Left kidney (tissue), 8 donors: Measurements from ENCODE around the gene LMO7. TPM values are rescaled to one million over a fixed set of nuclear protein-coding genes. Genes with fewer than 3 reads are reported as not detected.

Source experiments
- DNase-seq: peaks from one replicate; pipeline ENCODE4 v3.0.0-alpha.2; 2013
- long read RNA-seq, 8 donors: transcript quantifications; one replicate each; lab custom pipeline, GENCODE V29; 2026
- polyA plus RNA-seq: library from polyadenylated mRNA; unstranded; fragments of 120-200 nt; gene quantifications from one replicate; pipeline ENCODE4 v1.2.1, GENCODE V29; 2013; ENCODE audit not compliant: insufficient read length

LMO7 gene
- 108 TPM for polyA plus RNA-seq
- long read RNA-seq, donor 1, transcript LMO7-227 (1 exons, 2,039 nt), result major isoform, 15 of 20 reads
- long read RNA-seq, donor 1, partial matches to known transcripts, result 0 of 20 reads
- long read RNA-seq, donor 1, other reads (novel, unspliced or antisense), result 0 of 20 reads
- long read RNA-seq, donor 2, transcript LMO7-227 (1 exons, 2,039 nt), result major isoform, 11 of 13 reads
- long read RNA-seq, donor 2, partial matches to known transcripts, result 0 of 13 reads
- long read RNA-seq, donor 2, other reads (novel, unspliced or antisense), result 0 of 13 reads
- long read RNA-seq, donor 3, transcript LMO7-227 (1 exons, 2,039 nt), result major isoform, 5 of 5 reads
- long read RNA-seq, donor 3, partial matches to known transcripts, result 0 of 5 reads
- long read RNA-seq, donor 3, other reads (novel, unspliced or antisense), result 0 of 5 reads
- long read RNA-seq, donor 4, partial matches to known transcripts, result 0 of 2 reads
- long read RNA-seq, donor 4, other reads (novel, unspliced or antisense), result 0 of 2 reads
- long read RNA-seq, donor 5, transcript LMO7-227 (1 exons, 2,039 nt), result major isoform, 11 of 15 reads
- long read RNA-seq, donor 5, partial matches to known transcripts, result 0 of 15 reads
- long read RNA-seq, donor 5, other reads (novel, unspliced or antisense), result 0 of 15 reads
- long read RNA-seq, donor 6, transcript LMO7-227 (1 exons, 2,039 nt), result major isoform, 6 of 7 reads
- long read RNA-seq, donor 6, partial matches to known transcripts, result 0 of 7 reads
- long read RNA-seq, donor 6, other reads (novel, unspliced or antisense), result 0 of 7 reads
- long read RNA-seq, donor 7, transcript LMO7-227 (1 exons, 2,039 nt), result major isoform, 14 of 20 reads
- long read RNA-seq, donor 7, partial matches to known transcripts, result 5 of 20 reads
- long read RNA-seq, donor 7, other reads (novel, unspliced or antisense), result 0 of 20 reads
- long read RNA-seq, donor 8, transcript LMO7-227 (1 exons, 2,039 nt), result major isoform, 6 of 6 reads
- long read RNA-seq, donor 8, partial matches to known transcripts, result 0 of 6 reads
- long read RNA-seq, donor 8, other reads (novel, unspliced or antisense), result 0 of 6 reads

DNA sequence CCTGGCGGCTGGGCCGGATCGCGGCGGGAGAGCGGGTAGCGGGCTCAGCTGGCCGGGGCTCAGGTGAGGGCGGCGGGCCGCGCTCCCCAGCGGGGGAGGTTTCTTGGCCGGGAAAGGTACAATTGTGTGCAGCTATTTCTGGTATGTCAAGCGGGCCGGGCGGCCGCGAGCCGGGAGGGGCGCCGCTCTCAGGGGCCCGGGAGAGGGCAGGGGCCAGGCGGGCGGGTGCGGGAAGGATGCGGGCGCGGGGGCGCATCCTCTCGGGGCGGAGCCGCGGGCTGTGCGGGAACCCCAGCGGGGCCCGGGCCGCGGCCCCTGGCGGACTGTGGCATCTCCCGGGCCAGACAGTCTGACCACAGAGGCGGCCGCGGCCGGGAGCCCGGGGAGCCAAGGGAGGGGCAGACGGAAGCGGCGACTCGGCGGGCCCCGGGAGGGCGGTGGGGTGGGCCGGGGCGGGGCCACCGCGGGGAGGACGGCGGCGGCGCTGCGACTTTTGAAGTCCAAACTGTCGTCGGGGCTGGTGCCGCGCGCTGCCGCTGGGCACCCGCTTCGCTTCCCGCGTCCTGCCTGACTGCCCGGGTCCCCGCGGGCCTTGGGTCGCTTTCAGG is at the start of gene LMO7:
LMO7 (plus strand) TSS at position 503 of the 608 bp plus-strand sequence. CDS start 328 bp downstream, outside the sequence.
- peak; percentile 36 for DNase-seq

DNA sequence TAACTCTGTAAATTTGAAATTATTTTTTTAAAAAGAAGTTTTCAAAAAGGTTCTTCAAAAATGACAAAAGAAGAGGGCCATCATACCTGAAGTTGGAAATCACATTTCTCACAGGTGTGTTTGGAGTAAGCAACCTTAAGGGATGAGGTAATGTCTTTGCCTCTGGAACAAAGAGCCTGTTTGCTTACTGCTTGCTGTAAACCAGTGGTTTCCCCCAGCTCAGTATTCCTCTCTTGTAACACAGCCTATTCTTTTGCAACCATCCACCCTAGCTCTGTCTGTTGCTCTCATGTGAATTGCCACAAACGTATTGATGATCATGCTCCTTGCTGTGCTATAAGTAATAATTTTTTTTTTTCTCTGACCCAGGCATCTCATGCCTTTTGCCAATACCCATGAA is 48.5 kb upstream of the LMO7 start:
- no peak for DNase-seq

DNA sequence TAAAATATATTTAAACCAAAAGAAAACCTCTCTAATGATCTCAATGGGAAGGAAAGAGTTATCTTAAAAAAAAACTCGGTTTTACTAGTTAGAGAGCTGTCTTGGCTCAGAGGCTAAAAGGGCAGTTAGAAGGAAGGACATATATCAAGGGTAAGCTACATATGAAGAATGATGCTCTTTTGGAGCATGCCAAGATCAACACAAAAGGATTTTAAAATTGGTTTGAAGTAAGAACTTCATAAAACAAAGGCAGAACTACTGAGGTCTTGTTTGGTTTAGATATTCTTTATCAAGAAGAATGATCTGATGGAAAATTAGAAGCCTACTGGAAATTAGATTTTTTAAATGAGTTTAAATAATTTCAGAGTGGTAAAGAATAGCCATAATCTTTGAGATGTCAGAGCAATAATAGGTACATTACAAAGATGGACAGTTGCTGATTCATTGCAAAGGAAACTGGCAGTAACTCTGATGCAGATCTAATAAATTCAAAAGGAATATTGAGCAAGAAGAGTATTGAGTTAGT is 39.4 kb upstream of the LMO7 start:
- DNase-seq, result no peak

DNA sequence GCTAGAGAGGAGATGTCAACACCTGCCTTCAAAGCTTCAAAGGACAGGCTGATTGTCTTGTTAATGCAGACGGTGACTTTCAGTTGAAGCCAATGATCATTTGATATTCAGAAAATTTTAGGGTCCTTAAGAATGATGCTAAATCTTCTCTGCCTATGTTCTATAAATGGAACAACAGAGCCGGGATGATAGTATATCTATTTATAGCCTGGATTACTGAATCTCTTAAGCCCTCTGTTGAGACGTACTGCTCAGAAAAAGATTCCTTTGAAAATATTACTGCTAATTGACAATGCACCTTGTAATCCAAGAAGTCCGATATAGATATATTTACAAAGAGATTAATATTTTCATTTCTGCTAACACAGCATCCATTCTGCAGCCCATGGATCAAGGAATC is 35.8 kb upstream of the LMO7 start:
- DNase-seq, result no peak

DNA sequence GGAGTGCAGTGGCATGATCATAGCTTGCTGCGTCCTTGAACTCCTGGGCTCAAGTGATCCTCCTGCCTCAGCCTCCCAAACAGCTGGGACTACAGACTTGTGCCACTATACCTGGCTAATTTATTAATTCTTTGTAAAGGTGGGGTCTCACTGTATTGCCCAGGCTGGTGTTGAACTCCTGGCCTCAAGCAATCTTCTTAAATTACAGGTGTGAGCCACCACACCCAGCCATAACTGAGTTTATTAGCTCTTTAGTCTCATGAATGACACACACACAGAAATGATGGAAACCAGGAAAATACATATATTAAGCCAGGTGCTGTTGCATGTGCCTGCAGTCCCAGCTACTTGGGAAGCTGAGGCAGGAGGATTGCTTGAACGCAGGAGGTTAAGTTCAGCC is 33.1 kb upstream of the LMO7 start:
- no peak for DNase-seq

DNA sequence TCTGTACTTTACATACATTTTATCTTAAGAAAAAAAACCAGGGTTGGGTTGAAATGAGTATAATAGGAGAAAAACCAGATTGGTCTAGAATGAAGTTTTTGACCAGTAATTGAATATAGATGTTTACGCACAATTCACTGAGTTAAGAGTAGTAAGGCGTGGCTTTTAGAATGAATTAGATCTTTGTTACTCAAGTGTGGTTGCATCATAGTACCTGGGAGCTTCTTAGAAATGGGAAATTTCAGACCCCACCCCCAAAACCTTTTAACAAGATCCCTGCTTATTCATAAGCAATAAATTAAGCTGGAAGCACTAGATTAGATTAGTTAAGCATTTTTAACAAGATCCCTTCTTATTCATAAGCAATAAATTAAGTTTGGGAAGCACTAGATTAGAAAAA is 28.7 kb upstream of the LMO7 start:
- no peak for DNase-seq

DNA sequence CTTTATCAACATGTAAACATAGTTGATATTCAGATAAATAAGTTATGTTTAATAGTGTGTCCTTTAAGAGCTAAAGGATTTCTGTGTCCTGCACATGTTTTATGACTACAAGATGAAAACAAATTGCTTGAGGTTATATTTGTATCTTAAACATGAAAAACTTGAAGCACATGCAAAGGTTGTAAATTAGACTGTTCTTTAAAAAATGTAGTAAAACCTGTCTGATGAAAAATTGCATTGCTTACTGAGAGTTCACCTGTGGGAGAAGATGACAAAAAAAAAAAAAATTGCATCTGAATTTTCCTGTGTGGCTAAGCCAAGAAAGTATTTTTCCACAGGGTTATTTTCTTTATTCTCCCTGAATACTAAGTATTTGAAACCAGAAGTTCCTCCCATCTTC is 25.7 kb upstream of the LMO7 start:
- no peak for DNase-seq

DNA sequence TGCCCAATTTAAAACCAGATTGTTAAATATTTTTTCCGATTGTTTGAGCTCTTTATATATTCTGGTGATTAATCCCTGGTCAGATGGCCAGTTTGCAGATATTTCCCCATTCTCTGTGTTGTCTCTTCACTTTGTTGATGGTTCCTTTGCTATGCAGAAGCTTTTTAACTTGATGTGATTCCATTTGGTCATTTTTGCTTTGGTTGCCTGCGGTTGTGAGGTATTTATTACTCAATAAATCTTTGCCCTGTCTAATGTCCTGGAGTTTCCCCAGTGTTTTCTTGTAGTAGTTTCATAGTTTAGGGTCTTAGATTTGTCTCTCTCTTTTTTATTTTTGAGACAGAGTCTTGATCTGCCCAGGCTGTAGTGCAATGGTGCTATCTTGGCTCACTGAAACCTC is 23.8 kb upstream of the LMO7 start:
- DNase-seq, result no peak

DNA sequence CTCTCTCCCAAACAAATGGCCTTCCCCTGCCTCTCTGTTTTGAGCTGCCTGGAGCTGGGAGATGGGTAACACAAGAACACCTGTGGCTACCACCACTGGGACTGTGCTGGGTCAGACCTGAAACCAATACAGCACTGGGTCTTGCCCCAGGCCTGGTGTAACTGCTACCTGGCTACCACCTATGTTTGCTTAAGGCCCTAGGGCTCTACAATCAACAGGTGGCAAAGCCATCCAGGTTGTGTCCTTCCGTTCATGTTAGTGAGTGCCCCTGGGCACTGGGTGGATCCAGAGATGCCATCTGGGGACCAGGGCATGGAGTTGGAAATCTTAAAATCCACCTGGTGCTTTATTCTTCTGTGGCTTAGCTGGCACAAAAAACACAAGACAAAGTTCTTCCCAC is 18.9 kb upstream of the LMO7 start:
- no peak for DNase-seq

DNA sequence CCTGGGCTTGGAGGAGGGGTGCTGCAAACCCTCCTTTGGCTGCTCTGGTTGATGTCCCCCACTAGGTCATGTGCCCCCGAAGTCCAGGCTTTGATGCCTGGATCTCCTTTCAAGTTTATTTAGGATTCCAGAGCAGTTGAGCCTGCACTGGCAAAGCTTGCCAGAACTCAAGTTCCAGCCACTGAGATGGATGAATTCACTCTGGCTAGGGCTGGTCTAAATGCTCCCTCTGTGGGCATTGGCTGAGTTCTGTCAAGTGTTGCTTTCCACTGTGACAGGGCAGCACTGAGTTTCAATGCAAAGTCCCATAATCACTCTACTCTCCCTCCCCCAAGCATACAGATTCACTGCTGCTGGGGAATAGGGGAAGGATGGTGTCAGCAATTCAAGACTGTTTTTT is 17.8 kb upstream of the LMO7 start:
- no peak for DNase-seq

DNA sequence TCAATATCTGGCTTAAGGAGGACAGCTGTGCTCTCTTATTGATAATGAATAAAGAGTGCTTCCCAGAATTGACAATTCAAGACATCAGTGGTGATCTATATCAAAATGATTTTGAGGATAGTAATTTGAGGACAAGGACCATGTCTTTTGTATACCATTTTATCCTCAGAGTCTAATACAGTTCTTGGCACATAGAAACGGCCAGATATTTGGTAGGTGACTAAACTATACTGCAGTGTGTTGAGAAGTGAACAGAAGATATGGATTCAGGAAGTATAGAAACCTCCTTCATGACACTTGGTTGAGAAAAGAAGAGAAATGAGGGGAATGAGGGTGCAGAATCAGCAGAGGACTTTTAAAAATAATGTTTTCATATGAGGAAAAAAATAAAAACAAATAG is 16.1 kb upstream of the LMO7 start:
- DNase-seq, result no peak

DNA sequence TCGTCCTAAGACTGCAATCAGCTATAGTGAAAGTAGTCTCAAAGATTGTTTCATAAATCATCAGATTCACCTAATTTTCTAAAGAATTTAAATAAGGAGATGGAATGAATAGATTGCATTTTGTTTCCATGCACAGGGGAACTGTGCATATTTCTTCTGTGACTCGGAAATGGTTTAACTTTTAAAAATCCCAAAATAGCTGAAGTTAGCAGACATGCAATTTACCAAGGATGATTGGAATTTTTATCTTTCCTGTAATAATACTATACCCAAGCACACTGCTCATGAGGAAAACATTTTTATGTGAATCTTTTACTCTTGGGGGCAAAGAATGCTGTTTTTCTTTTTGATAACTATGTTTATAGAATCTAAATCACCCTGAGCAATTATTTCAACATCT is 15.0 kb upstream of the LMO7 start:
- DNase-seq, result no peak

DNA sequence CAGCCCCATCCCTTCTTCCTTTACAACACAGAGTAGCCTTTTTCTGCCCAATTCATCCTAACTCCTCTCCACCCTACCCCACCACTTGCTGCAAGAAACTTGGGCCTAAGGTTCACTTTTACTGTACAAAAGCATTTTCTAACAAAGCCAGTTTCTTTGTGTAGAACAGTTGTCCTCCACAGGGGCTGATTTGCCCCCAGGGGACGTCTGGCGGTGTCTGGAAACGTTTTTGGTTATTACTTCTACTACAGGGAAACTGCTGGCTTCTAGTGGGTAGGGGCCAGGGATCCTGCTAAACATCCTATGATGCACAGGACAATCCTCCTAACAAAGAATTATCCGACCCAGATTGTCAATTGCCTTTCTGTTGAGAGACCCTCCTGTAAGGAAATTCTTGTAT is 7.3 kb upstream of the LMO7 start:
- DNase-seq, result no peak

DNA sequence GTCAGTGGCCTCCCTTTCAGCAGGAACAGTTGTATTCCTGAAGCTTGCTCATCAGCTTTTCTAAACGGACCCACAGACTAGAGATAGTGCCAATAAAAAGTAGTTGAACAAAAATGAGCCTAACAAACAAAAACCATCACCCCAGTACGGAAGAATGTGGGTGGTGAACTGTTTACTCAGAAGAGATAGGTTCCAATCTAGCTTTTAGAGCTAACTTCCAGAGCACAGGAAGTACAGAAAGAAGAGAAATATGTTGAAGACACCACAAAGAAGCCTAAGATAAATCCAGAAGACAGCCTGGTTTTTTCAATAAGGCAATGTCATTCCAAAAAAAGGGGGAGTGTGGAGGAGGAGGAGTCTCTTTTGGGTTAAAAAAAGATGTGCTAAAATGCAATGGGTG is 2.8 kb upstream of the LMO7 start:
- no peak for DNase-seq

DNA sequence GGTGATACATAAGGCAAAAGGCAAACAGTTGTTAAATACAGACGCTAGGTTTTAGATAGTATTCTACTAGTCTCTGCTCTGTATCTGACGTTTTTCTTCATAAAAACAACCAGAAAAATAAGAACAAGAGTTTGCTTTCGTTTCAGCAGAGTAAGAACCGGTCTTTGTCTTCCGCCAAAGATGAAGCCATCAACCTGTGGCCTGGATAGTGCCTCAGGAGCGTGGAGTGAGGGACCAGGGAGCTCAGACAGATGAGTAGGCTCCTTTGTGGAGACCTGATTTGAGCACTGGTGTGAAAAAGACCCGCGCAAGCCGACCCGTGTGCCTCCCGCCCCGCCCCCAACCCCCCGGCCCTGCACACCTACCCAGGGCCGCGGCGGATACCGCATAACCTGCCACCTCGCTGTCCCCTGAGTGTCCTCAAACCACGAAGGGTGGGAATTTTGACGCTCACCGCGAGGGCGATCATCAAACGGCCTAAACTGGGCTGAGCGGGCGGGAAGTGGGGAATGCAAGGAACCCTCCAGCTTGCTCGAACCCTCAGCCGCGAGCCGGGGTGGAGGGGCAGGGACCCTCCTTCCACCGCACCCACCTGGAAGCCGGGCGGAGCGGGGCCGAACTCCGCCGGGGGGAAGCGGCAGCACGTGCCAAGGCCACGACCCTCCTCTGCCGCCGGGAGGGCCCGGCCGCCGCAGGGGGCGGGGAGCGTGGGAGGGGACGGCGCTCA is 866 bp upstream of the LMO7 start:
- DNase-seq, result no peak

DNA sequence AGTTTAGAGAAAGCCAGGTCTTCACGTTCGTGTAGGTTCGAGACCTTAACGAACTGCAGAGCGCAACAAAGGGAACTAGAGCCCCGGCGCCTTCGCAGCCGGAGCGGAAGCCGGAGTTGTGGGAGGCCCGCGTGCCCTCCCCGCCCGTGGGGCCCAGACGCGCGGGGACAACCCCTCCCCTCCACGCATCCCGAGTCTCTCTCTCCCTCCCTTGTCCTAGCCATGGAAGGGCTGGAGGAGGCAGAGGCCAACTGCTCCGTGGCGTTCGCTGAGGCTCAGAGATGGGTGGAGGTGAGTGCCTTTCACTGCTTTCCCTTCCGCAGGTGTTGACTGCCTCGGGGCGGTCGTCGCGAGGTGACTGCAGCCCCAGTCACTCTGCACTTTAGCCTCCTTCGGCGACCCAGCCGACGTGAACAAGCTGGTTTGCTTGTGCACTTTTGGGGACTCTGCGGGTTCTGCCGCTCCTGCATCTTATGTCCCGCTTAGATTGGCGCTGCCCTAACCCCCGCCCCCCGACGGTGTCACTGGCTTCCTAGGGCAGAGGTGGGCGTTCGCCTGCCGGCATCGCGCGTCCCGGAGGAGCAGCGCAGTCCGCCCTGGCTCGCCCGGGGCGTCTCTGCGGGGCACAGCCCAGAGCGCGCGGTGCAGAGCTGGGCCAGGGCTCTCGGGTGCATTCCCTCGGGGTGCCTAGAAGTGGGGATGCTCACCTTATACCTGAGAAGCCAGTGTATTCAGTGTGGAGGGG is 478 bp downstream of the LMO7 start:
- peak; percentile 33 for DNase-seq

DNA sequence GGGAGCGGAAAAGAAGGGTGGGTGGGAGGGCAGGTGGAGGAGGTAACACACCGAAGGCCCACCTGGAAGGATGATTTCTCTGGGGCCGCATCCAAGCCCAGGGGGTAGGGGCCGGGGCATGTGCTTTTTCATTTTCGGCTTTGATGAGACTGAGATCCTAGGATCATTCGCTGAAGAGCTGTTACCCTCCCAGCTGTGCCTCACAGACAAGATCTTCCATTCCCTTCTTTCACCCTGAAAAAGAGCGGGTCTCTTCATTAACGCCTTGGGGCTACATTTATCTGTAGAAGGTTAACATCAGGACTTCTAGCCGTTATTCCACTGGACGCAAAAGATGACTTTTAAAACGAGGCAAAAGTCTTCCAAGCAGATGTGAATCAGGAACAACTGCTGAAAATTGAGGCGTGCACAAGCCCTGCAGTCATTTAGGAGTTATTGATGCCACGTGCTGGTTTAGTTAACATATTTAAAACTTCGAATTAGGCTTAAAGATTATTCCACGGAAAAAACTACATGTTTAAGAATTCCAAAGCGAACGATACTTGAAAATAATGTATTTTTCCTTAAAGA is 1.1 kb downstream of the LMO7 start:
- DNase-seq, result peak; percentile 24

DNA sequence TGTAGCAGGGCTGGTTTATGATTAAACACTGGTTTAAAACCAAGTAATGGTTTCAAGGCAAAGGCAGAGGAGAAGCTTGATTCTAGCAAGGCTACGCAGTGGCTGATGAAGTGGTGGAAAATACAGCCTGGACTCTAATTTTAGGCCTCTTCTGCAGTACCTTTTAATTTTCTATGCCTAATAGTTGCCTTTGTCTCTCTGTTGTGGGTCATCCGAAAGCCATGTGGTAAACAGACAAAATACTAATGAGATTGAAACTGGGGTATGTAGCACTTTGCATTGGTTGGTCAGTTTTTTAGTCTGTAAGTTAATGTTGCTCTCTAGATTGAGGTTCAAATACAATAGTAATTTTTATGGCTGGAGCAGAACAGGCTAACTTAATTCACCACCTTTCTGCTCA is 3.3 kb downstream of the LMO7 start:
- no peak for DNase-seq

DNA sequence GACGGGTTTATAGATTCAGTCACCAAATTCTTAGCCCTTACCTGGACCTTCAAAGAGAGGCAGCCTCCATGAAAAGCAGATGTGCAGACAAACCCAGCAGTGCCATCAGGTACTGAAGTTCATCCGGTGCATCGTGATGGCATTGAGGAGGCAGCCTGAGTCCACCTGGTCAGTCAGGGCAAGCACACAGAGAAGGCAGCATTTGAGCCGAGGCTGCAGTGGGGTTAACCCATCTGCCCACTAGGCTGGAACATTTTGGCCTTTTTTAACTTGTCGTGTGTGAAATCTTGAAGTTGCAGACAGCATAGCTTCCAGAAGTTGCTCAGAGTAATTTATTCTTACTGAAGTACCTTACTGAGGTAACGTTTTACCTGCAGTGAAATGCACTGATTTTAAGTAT is 4.9 kb downstream of the LMO7 start:
- DNase-seq, result no peak

DNA sequence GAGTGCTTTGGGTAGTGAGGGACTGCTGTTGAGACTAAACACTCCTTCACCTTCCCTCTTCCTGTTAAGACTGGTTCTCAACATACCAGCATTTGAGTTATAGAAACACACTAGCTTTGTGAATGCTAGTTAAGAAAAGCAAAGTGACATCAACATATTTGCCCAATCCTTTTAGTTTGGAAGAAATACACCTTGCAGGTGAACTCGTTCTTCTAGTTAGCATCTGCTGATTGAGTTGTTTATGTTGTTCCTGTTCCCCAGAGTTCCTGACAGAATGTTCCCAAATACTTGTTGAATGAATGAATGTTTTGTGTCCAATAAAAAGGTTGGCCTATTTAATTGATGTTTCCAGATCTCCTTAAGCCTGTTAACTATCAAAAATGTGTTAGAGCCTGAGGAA is 7.1 kb downstream of the LMO7 start:
- DNase-seq, result no peak

DNA sequence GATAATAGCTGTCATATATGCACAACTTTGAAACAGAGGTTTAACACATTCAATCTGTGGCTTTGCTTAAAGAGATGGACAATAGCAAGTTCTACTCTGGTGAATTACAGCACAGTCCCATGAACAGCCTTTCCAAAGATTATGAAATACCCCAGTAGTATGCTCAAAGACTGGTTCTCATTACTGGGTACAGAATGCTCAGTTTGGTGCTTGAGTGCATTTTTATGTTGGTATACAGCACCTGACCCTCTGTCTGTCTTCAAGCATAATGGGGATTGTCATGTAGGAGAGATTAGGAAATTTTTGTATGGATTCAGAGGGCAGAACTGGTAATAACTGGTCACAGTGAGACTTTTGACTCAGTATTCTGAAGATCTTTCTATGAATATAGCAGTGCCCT is 7.6 kb downstream of the LMO7 start:
- DNase-seq, result no peak
